Esophagus (tissue), 2 donors: Measurements from ENCODE around the gene CROCC. TPM values are rescaled to one million over a fixed set of nuclear protein-coding genes. Genes with fewer than 3 reads are reported as not detected.

ENCODE experiments used
- H3K27ac ChIP-seq, 2 donors: one replicate each; pipeline ENCODE4 v1.5.1; 2013; ENCODE audit warnings: low read depth in 2 of 2, mild to moderate bottlenecking in 2 of 2, inconsistent platforms in 1 of 2, low read length in 1 of 2, moderate library complexity in 1 of 2
- H3K27me3 ChIP-seq, 2 donors: one replicate each; pipeline ENCODE4 v1.6.1; 2013; ENCODE audit warnings: low read length in 2 of 2, control low read depth in 1 of 2, mild to moderate bottlenecking in 1 of 2; ENCODE audit not compliant: insufficient read depth in 2 of 2, control insufficient read depth in 1 of 2
- H3K36me3 ChIP-seq, 2 donors: one replicate each; pipeline ENCODE4 v1.6.1; 2013; ENCODE audit warnings: low read length in 1 of 2; ENCODE audit not compliant: control insufficient read depth in 2 of 2, insufficient read depth in 2 of 2
- H3K4me1 ChIP-seq, 2 donors: one replicate each; pipeline ENCODE4 v1.6.1; 2013; ENCODE audit warnings: low read length in 1 of 2; ENCODE audit not compliant: control insufficient read depth in 2 of 2, insufficient read depth in 2 of 2
- H3K4me3 ChIP-seq, 2 donors: one replicate each; pipeline ENCODE4 v1.5.1; 2013; ENCODE audit warnings: low read length in 2 of 2, mild to moderate bottlenecking in 2 of 2, low read depth in 1 of 2, moderate library complexity in 1 of 2
- H3K9me3 ChIP-seq, 2 donors: one replicate each; pipeline ENCODE4 v1.6.1; 2013; ENCODE audit warnings: mild to moderate bottlenecking in 2 of 2, low read depth in 1 of 2, low read length in 1 of 2, moderate library complexity in 1 of 2; ENCODE audit not compliant: control insufficient read depth in 2 of 2, insufficient read depth in 1 of 2
- WGBS, 2 donors: extraction: QIAGEN DNeasy Blood & Tissue Kit; methylation state at CpG; one replicate each; pipeline ENCODE4 v1.1.7; 2013; 5-methylcytosine and 5-hydroxymethylcytosine counted together
- polyA plus RNA-seq, 2 donors: library from polyadenylated mRNA; stranded (reverse); fragments of 200-250 nt; gene quantifications; one replicate each; pipeline ENCODE4 v1.2.3, GENCODE V29; 2013
- donor health status: healthy with polysubstance abuse.
- donor health status: Bipolar disorder and iron deficiency.

The CROCC gene
- polyA plus RNA-seq, 2 donors = 15.5 to 64.1 TPM

GRCh38 chr1:16965486-16966067 is 43.8 kb downstream of the CROCC start:
- peaks cover 0 to 25% of the 10 kb centered on the region in 2 donors for H3K36me3 ChIP-seq
- WGBS, 2 donors = 95 to 96% methylated on average over 13 of the region's 13 CpGs

GRCh38 chr1:16966282-16966681 is 44.6 kb downstream of the CROCC start:
- H3K27me3 ChIP-seq = no peaks in the 10 kb centered on the region
- H3K9me3 ChIP-seq = no peaks in the 10 kb centered on the region
- no peak overlapping the region for H3K27ac ChIP-seq
- no peak overlapping the region for H3K4me3 ChIP-seq
- peaks cover 0 to 2% of the 10 kb centered on the region in 2 donors for H3K4me1 ChIP-seq
- H3K36me3 ChIP-seq = peaks cover 0 to 30% of the 10 kb centered on the region in 2 donors
- 96 to 97% methylated on average over 22 of the region's 22 CpGs for WGBS, 2 donors

More at GRCh38 chr1:16965486-16966067, 43.8 kb downstream of the CROCC start:
- no peaks in the 10 kb centered on the region for H3K9me3 ChIP-seq
- H3K27me3 ChIP-seq = no peaks in the 10 kb centered on the region
- peaks cover 0 to 2% of the 10 kb centered on the region in 2 donors for H3K4me1 ChIP-seq
- no peak overlapping the region for H3K27ac ChIP-seq
- no peak overlapping the region for H3K4me3 ChIP-seq

GRCh38 chr1:16967095-16967575 is 45.4 kb downstream of the CROCC start:
- Histone ChIP-seq H3K4me1 (peaks cover 0 to 2% of the 10 kb centered on the region in 2 donors), H3K36me3 (peaks cover 0 to 30% of the 10 kb centered on the region in 2 donors), H3K27ac (no peak overlapping the region), H3K4me3 (no peak overlapping the region), H3K9me3 (no peaks in the 10 kb centered on the region), H3K27me3 (no peaks in the 10 kb centered on the region)
- WGBS, 2 donors = 38 to 59% methylated on average over 7 of the region's 7 CpGs

- 97% methylated on average over 21 of the region's 21 CpGs for WGBS, 2 donors
- Histone ChIP-seq H3K27ac (no peak overlapping the region), H3K4me1 (peaks cover 0 to 2% of the 10 kb centered on the region in 2 donors), H3K27me3 (no peaks in the 10 kb centered on the region), H3K36me3 (peaks cover 0 to 29% of the 10 kb centered on the region in 2 donors), H3K4me3 (no peak overlapping the region), H3K9me3 (no peaks in the 10 kb centered on the region)
These were observed 46.2 kb downstream of the CROCC start for GRCh38 chr1:16967962-16968361.

- no peak overlapping the region for H3K4me3 ChIP-seq
- peaks cover 0 to 31% of the 10 kb centered on the region in 2 donors for H3K36me3 ChIP-seq
- WGBS, 2 donors = 95 to 96% methylated on average over 3 of the region's 3 CpGs
- H3K9me3 ChIP-seq = no peaks in the 10 kb centered on the region
- no peaks in the 10 kb centered on the region for H3K27me3 ChIP-seq
- H3K4me1 ChIP-seq = peaks cover 0 to 2% of the 10 kb centered on the region in 2 donors
- no peak overlapping the region for H3K27ac ChIP-seq
These were observed 46.6 kb downstream of the CROCC start for GRCh38 chr1:16968372-16968771.

- no peaks in the 10 kb centered on the region for H3K9me3 ChIP-seq
- H3K4me1 ChIP-seq = peaks cover 0 to 2% of the 10 kb centered on the region in 2 donors
- no peaks in the 10 kb centered on the region for H3K27me3 ChIP-seq
- no peak overlapping the region for H3K27ac ChIP-seq
- H3K4me3 ChIP-seq = no peak overlapping the region
- 87 to 90% methylated on average over 14 of the region's 14 CpGs for WGBS, 2 donors
- H3K36me3 ChIP-seq = peaks cover 0 to 31% of the 10 kb centered on the region in 2 donors
These were observed 47.4 kb downstream of the CROCC start for GRCh38 chr1:16969057-16969611.

GRCh38 chr1:16969651-16970050 is 47.9 kb downstream of the CROCC start:
- Histone ChIP-seq H3K36me3 (peaks cover 0 to 31% of the 10 kb centered on the region in 2 donors), H3K27me3 (no peaks in the 10 kb centered on the region), H3K4me1 (peaks cover 0 to 2% of the 10 kb centered on the region in 2 donors), H3K27ac (no peak overlapping the region), H3K9me3 (no peaks in the 10 kb centered on the region), H3K4me3 (no peak overlapping the region)
- WGBS, 2 donors = 91 to 92% methylated on average over 12 of the region's 12 CpGs

DNA sequence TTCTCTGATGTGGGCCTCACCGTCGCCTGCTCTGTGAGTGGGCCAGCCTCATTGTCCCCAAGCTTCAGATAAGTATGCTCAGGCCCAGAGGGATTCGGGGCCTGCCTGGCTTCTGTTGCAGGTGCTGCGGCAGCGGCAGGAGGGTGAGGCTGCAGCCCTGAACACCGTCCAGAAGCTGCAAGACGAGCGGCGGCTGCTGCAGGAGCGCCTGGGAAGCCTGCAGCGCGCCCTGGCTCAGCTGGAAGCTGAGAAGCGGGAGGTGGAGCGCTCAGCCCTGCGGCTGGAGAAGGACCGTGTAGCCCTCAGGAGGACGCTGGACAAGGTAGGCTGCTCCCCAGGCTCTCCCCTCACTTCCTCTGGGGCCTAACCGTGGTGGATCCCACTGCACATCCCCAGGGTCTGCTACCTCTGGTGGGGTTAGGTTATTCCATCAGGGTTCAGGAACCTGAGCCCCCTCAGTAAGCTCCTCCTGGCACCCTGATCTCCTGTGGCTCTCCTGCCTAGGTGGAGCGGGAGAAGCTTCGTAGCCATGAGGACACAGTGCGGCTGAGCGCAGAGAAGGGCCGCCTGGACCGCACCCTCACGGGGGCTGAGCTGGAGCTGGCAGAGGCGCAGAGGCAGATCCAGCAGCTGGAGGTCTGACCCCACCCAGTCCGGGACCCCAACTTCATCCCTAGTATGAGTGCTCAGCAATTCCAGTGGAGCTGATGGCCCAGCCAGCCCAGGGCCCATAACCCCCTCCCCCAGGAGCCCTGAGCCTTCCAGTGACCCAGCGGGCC is 48.6 kb downstream of the CROCC start:
- H3K4me3 ChIP-seq = no peak overlapping the region
- H3K27me3 ChIP-seq = no peaks in the 10 kb centered on the region
- WGBS, 2 donors = 91 to 92% methylated on average over 28 of the region's 28 CpGs
- no peaks in the 10 kb centered on the region for H3K9me3 ChIP-seq
- peaks cover 0 to 2% of the 10 kb centered on the region in 2 donors for H3K4me1 ChIP-seq
- no peak overlapping the region for H3K27ac ChIP-seq
- H3K36me3 ChIP-seq = peaks cover 0 to 30% of the 10 kb centered on the region in 2 donors

DNA sequence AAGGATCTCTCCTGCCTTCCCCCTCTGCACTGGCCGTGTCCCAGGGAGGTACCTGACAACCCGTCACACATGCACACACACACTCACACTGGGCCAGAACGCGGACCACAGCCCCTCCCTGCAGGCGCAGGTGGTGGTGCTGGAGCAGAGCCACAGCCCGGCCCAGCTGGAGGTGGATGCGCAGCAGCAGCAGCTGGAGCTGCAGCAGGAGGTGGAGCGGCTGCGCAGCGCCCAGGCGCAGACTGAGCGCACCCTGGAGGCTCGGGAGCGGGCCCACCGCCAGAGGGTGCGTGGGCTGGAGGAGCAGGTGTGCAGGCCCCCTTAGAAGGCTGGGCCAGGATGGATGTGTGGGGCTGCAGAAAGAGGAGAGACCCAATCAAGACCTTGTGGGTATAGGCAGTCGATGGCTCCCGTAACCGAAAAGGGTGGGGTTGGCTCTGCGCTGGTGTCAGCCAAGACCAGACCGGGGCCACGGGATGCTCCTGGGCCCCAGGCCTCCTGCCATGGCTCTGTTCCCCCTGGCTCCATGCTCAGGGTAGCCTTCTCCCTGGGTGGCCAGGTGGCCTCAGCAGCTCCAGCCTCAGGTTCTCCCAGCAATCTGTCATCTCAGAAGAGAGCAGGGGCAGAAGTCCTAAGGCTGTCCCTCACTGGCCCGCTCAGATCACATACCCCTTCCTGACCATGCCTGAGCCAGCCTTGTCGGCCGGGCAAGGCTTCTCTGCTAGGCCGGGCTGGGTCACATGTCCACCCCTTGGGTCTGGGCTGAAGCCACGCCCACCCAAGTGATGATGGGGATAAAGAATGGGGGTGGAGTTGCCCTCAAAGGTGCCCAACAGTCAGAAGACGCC is 49.8 kb downstream of the CROCC start:
- peaks cover 0 to 18% of the 10 kb centered on the region in 2 donors for H3K36me3 ChIP-seq

More for the DNA sequence above, 49.8 kb downstream of the CROCC start:
- H3K27ac ChIP-seq = no peak overlapping the region
- H3K4me1 ChIP-seq = peaks cover 2% of the 10 kb centered on the region in 2 donors
- no peaks in the 10 kb centered on the region for H3K27me3 ChIP-seq
- no peak overlapping the region for H3K4me3 ChIP-seq
- no peaks in the 10 kb centered on the region for H3K9me3 ChIP-seq
- WGBS, 2 donors = 68 to 72% methylated on average over 26 to 28 of the region's 28 CpGs
